ENCODE results near the gene ATP9B.

Gene ATP9B

GRCh38 chr18:79206444-79206843 is 137.2 kb downstream of the ATP9B start:
- FAIRE-seq (peak; percentile 66), DNase-seq (ENCODE audit: insufficient read length, low spot score) (no peak)
- TF ChIP-seq CTCF (IDR thresholded peaks at IDR 0.05; ENCODE audit: insufficient read depth, missing control alignments): no peak

- no peak for DNase-seq (ENCODE audit: insufficient read length, low spot score)
- TF ChIP-seq CTCF (IDR thresholded peaks at IDR 0.05; ENCODE audit: insufficient read depth, missing control alignments): no peak
- no peak for FAIRE-seq
Measured at GRCh38 chr18:79208906-79209305, 139.7 kb downstream of the ATP9B start.

GRCh38 chr18:79210002-79210910 is 141.1 kb downstream of the ATP9B start:
- DNase-seq (ENCODE audit: insufficient read length, low spot score) (no peak), FAIRE-seq (no peak)
- no peak for TF ChIP-seq CTCF (IDR thresholded peaks at IDR 0.05; ENCODE audit: insufficient read depth, missing control alignments)

DNA sequence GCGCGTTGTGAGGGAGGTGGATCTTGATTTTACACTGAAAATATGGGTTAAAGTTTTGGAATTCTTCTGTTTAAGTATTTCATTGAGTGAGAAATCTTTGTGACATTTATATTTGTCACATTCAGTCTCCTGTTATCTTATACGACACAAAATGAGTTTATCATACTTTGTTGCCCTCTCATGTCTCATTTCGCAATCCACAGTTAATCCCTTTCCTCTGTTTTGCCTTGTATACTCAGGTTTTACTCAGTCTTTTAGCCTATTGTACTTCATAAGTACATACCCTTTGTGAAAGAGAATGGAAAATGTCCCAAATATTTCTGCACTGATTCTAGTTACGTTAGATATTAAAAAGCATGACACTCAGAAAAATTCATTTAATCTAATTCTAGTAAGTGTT is 142.7 kb downstream of the ATP9B start:
- no peak for TF ChIP-seq CTCF (IDR thresholded peaks at IDR 0.05; ENCODE audit: insufficient read depth, missing control alignments)
- DNase-seq (ENCODE audit: insufficient read length, low spot score) (no peak), FAIRE-seq (peak; percentile 95)

DNA sequence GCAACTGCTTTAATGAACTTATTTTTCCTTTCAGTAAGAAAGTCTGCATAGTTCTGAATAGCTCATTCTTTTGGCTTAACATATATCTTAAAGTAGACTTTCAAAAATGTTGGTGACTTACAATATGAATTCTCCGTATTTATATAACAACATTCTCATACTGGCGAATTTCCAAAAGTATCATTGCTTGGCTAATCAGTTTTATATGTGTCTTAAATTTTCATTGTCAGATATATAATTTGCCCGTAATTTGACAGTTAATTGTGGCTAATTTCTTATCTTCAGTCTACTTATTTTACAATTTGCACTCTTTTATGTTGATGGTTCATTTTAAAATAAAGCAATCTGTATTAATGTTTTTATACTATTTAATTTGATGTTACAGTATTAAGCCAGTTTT is 144.9 kb downstream of the ATP9B start:
- TF ChIP-seq CTCF (IDR thresholded peaks at IDR 0.05; ENCODE audit: insufficient read depth, missing control alignments): no peak
- DNase-seq (ENCODE audit: insufficient read length, low spot score) (no peak), FAIRE-seq (peak; percentile 96)

DNA sequence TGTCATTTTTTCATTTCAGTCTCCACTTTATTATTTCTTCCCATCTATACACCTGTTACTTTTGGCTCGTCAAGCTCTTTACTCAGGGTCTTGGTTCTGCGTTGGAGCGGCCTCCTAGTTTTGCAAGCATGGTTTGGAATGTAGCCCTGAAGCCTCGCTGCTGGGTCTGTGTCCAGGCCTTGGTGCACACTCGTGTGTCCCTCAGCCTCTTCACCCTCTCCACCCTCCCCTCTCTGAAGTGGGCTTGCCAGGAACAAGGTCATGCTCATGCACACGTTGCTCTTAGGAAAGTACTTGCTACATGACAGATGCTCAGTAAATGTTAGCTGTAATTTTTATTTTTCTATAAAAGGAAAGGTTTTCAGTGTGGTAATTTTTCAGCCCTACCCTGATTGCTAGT is 147.0 kb downstream of the ATP9B start:
- FAIRE-seq: peak; percentile 77
- TF ChIP-seq CTCF (IDR thresholded peaks at IDR 0.05; ENCODE audit: insufficient read depth, missing control alignments): no peak
- no peak for DNase-seq (ENCODE audit: insufficient read length, low spot score)

- FAIRE-seq (peak; percentile 25), DNase-seq (ENCODE audit: insufficient read length, low spot score) (no peak)
- TF ChIP-seq CTCF (IDR thresholded peaks at IDR 0.05; ENCODE audit: insufficient read depth, missing control alignments): no peak
Measured at GRCh38 chr18:79217979-79218604, 148.9 kb downstream of the ATP9B start.

All from D721Med (cell line).